Measurements from ENCODE around the gene KRTAP10-4. TPM values are rescaled to one million over a fixed set of nuclear protein-coding genes. Genes with fewer than 3 reads are reported as not detected.
"Not testable (repeated sequence)": the region's sequence is repeated elsewhere in the genome, so short reads cannot be mapped to it uniquely, and the experiment has no call there.

Gene KRTAP10-4
- total RNA-seq, 2 donors from 2014 or later, result not detected

GRCh38 chr21:44542716-44543115 lies 30.8 kb upstream of the KRTAP10-4 start:
- Mint-ChIP-seq H3K4me1 (peaks cover 4% of the 10 kb centered on the region), H3K27me3 (no peaks in the 10 kb centered on the region), H3K4me3 (no peak overlapping the region), H3K36me3 (ENCODE audit: low read depth) (peaks cover 2% of the 10 kb centered on the region), H3K27ac (no peak overlapping the region)
- no peak for ATAC-seq
- no peak for DNase-seq
- H3K9me3 ChIP-seq (ENCODE audit: control insufficient read depth, low read length, poor library complexity, severe bottlenecking), result peaks cover 6% of the 10 kb centered on the region

GRCh38 chr21:44544566-44544965 lies 29.0 kb upstream of the KRTAP10-4 start:
- DNase-seq (no peak), ATAC-seq (no peak)
- no peaks in the 10 kb centered on the region for H3K27me3 Mint-ChIP-seq
- peaks cover 11% of the 10 kb centered on the region for H3K4me1 Mint-ChIP-seq
- H3K36me3 Mint-ChIP-seq (ENCODE audit: low read depth), result peaks cover 4% of the 10 kb centered on the region
- H3K4me3 Mint-ChIP-seq, result no peak overlapping the region
- H3K27ac Mint-ChIP-seq, result no peak overlapping the region
- H3K9me3 ChIP-seq (ENCODE audit: control insufficient read depth, low read length, poor library complexity, severe bottlenecking), result peaks cover 6% of the 10 kb centered on the region

GRCh38 chr21:44547656-44548331 lies 25.7 kb upstream of the KRTAP10-4 start:
- H3K4me1 Mint-ChIP-seq, result peaks cover 11% of the 10 kb centered on the region
- H3K27me3 Mint-ChIP-seq, result no peaks in the 10 kb centered on the region
- H3K9me3 ChIP-seq (ENCODE audit: control insufficient read depth, low read length, poor library complexity, severe bottlenecking), result peaks cover 6% of the 10 kb centered on the region
- DNase-seq (no peak), ATAC-seq (peak; percentile 76)
- peak overlapping the region; percentile 6 for H3K27ac Mint-ChIP-seq
- H3K36me3 Mint-ChIP-seq (ENCODE audit: low read depth), result peaks cover 5% of the 10 kb centered on the region
- peak overlapping the region; percentile 79 for H3K4me3 Mint-ChIP-seq

GRCh38 chr21:44548381-44548780 lies 25.1 kb upstream of the KRTAP10-4 start:
- no peak overlapping the region for H3K27ac Mint-ChIP-seq
- ATAC-seq (no peak), DNase-seq (no peak)
- H3K9me3 ChIP-seq (ENCODE audit: control insufficient read depth, low read length, poor library complexity, severe bottlenecking), result peaks cover 6% of the 10 kb centered on the region
- H3K36me3 Mint-ChIP-seq (ENCODE audit: low read depth), result peaks cover 5% of the 10 kb centered on the region
- H3K4me1 Mint-ChIP-seq, result peaks cover 11% of the 10 kb centered on the region
- no peak overlapping the region for H3K4me3 Mint-ChIP-seq
- H3K27me3 Mint-ChIP-seq, result no peaks in the 10 kb centered on the region

- peaks cover 11% of the 10 kb centered on the region for H3K4me1 Mint-ChIP-seq
- peak overlapping the region; percentile 4 for H3K4me3 Mint-ChIP-seq
- peaks cover 6% of the 10 kb centered on the region for H3K9me3 ChIP-seq (ENCODE audit: control insufficient read depth, low read length, poor library complexity, severe bottlenecking)
- ATAC-seq, result no peak
- H3K27me3 Mint-ChIP-seq, result no peaks in the 10 kb centered on the region
- peaks cover 5% of the 10 kb centered on the region for H3K36me3 Mint-ChIP-seq (ENCODE audit: low read depth)
- DNase-seq, result no peak
- H3K27ac Mint-ChIP-seq, result no peak overlapping the region
These were observed 24.6 kb upstream of the KRTAP10-4 start for GRCh38 chr21:44548922-44549321.

- Mint-ChIP-seq H3K27me3 (no peaks in the 10 kb centered on the region), H3K4me3 (no peak overlapping the region), H3K4me1 (peaks cover 11% of the 10 kb centered on the region), H3K36me3 (ENCODE audit: low read depth) (peaks cover 5% of the 10 kb centered on the region), H3K27ac (no peak overlapping the region)
- ATAC-seq (no peak), DNase-seq (no peak)
- H3K9me3 ChIP-seq (ENCODE audit: control insufficient read depth, low read length, poor library complexity, severe bottlenecking), result peaks cover 6% of the 10 kb centered on the region
These were observed 23.9 kb upstream of the KRTAP10-4 start for GRCh38 chr21:44549525-44550211.

GRCh38 chr21:44550285-44550684 lies 23.2 kb upstream of the KRTAP10-4 start:
- not testable (repeated sequence) for H3K27me3 Mint-ChIP-seq; DNase-seq; H3K9me3 ChIP-seq (ENCODE audit: control insufficient read depth, low read length, poor library complexity, severe bottlenecking); H3K4me3 Mint-ChIP-seq; H3K27ac Mint-ChIP-seq; ATAC-seq; H3K36me3 Mint-ChIP-seq (ENCODE audit: low read depth)
- peaks cover 11% of the 10 kb centered on the region for H3K4me1 Mint-ChIP-seq

GRCh38 chr21:44550807-44551206 lies 22.7 kb upstream of the KRTAP10-4 start:
- peaks cover 6% of the 10 kb centered on the region for H3K9me3 ChIP-seq (ENCODE audit: control insufficient read depth, low read length, poor library complexity, severe bottlenecking)
- Mint-ChIP-seq H3K4me1 (peaks cover 11% of the 10 kb centered on the region), H3K4me3 (no peak overlapping the region), H3K27me3 (no peaks in the 10 kb centered on the region), H3K27ac (no peak overlapping the region), H3K36me3 (ENCODE audit: low read depth) (peaks cover 5% of the 10 kb centered on the region)
- no peak for ATAC-seq
- DNase-seq, result no peak

- no peak for ATAC-seq
- no peak for DNase-seq
- H3K36me3 Mint-ChIP-seq (ENCODE audit: low read depth), result peaks cover 5% of the 10 kb centered on the region
- H3K4me1 Mint-ChIP-seq, result peaks cover 11% of the 10 kb centered on the region
- H3K9me3 ChIP-seq (ENCODE audit: control insufficient read depth, low read length, poor library complexity, severe bottlenecking), result peaks cover 6% of the 10 kb centered on the region
- H3K4me3 Mint-ChIP-seq, result no peak within 1 kb of the TSS
- no peaks in the 10 kb centered on the region for H3K27me3 Mint-ChIP-seq
- H3K27ac Mint-ChIP-seq, result no peak within 1 kb of the TSS
These were observed 22.1 kb upstream of the KRTAP10-4 start, which contains the start of gene KRTAP10-2 for GRCh38 chr21:44551340-44551961. Gene KRTAP10-2, minus strand, starts transcription at chr21:44551505. Its CDS starts 47 bp downstream, at chr21:44551458.

- Mint-ChIP-seq H3K36me3 (ENCODE audit: low read depth) (peaks cover 5% of the 10 kb centered on the region), H3K27me3 (no peaks in the 10 kb centered on the region), H3K27ac (no peak overlapping the region), H3K4me1 (peaks cover 11% of the 10 kb centered on the region), H3K4me3 (no peak overlapping the region)
- DNase-seq, result no peak
- no peak for ATAC-seq
- H3K9me3 ChIP-seq (ENCODE audit: control insufficient read depth, low read length, poor library complexity, severe bottlenecking), result no peaks in the 10 kb centered on the region
These were observed 21.4 kb upstream of the KRTAP10-4 start for GRCh38 chr21:44552136-44552535.

- DNase-seq (no peak), ATAC-seq (no peak)
- no peaks in the 10 kb centered on the region for H3K27me3 Mint-ChIP-seq
- H3K4me3 Mint-ChIP-seq, result no peak overlapping the region
- H3K36me3 Mint-ChIP-seq (ENCODE audit: low read depth), result peaks cover 3% of the 10 kb centered on the region
- H3K27ac Mint-ChIP-seq, result no peak overlapping the region
- no peaks in the 10 kb centered on the region for H3K9me3 ChIP-seq (ENCODE audit: control insufficient read depth, low read length, poor library complexity, severe bottlenecking)
- peaks cover 7% of the 10 kb centered on the region for H3K4me1 Mint-ChIP-seq
These were observed 20.8 kb upstream of the KRTAP10-4 start for GRCh38 chr21:44552681-44553080.

GRCh38 chr21:44555200-44555875 lies 18.2 kb upstream of the KRTAP10-4 start:
- DNase-seq (no peak), ATAC-seq (no peak)
- H3K36me3 Mint-ChIP-seq (ENCODE audit: low read depth), result peaks cover 2% of the 10 kb centered on the region
- H3K4me3 Mint-ChIP-seq, result no peak overlapping the region
- H3K9me3 ChIP-seq (ENCODE audit: control insufficient read depth, low read length, poor library complexity, severe bottlenecking), result no peaks in the 10 kb centered on the region
- H3K27me3 Mint-ChIP-seq, result no peaks in the 10 kb centered on the region
- H3K4me1 Mint-ChIP-seq, result no peaks in the 10 kb centered on the region
- no peak overlapping the region for H3K27ac Mint-ChIP-seq

GRCh38 chr21:44556879-44557278 lies 16.6 kb upstream of the KRTAP10-4 start:
- H3K4me3 Mint-ChIP-seq, result no peak overlapping the region
- no peaks in the 10 kb centered on the region for H3K9me3 ChIP-seq (ENCODE audit: control insufficient read depth, low read length, poor library complexity, severe bottlenecking)
- no peak for DNase-seq
- no peaks in the 10 kb centered on the region for H3K27me3 Mint-ChIP-seq
- H3K4me1 Mint-ChIP-seq, result no peaks in the 10 kb centered on the region
- no peak overlapping the region for H3K27ac Mint-ChIP-seq
- no peaks in the 10 kb centered on the region for H3K36me3 Mint-ChIP-seq (ENCODE audit: low read depth)
- no peak for ATAC-seq
